Transverse colon (tissue), 4 donors: ENCODE data around the gene RSAD1. TPM values are rescaled to one million over a fixed set of nuclear protein-coding genes. Genes with fewer than 3 reads are reported as not detected.

Experiments
- DNase-seq: peaks from one replicate; pipeline ENCODE4 v3.0.0-alpha.2; 2019
- H3K27ac ChIP-seq, 4 donors: fragments of 200-600 bp; sonication (generic); 2 replicates each; pipeline ENCODE4 v1.5.1; 2016 to 2018; ENCODE audit warnings: inconsistent platforms in 4 of 4
- H3K27me3 ChIP-seq: fragments of 200-600 bp; sonication (generic); 2 replicates; pipeline ENCODE4 v1.5.1; 2017; ENCODE audit warnings: inconsistent platforms
- H3K36me3 ChIP-seq, 4 donors: fragments of 200-600 bp; sonication (generic); 2 replicates each; pipeline ENCODE4 v1.5.1; 2017 to 2019; ENCODE audit warnings: inconsistent platforms in 4 of 4
- H3K4me1 ChIP-seq, 4 donors: fragments of 200-600 bp; sonication (generic); 2 replicates each; pipeline ENCODE4 v1.5.1; 2017 to 2020; ENCODE audit warnings: inconsistent platforms in 4 of 4
- H3K4me3 ChIP-seq, 4 donors: fragments of 200-600 bp; sonication (generic); 1 replicate in 1 of 4; 2 replicates in 3 of 4; pipeline versions ENCODE4 v1.5.1 to v1.6.1; 2017 to 2019; ENCODE audit warnings: inconsistent platforms in 4 of 4
- H3K9me3 ChIP-seq, 2 donors: fragments of 200-600 bp; sonication (generic); 2 replicates each; pipeline ENCODE4 v1.5.1; 2017 to 2019; ENCODE audit warnings: inconsistent platforms in 2 of 2
- CTCF ChIP-seq, 5 experiments: fragments of 200-600 bp in 3 of 5; fragments of 450-650 bp in 2 of 5; sonication (generic) in 3 of 5; IDR thresholded peaks; 1 replicate in 2 of 5; 2 replicates in 3 of 5; pipeline ENCODE4 v1.5.1; 2016 to 2017; ENCODE audit warnings: antibody characterized with exemption in 5 of 5, inconsistent platforms in 3 of 5, mild to moderate bottlenecking in 2 of 5, moderate library complexity in 1 of 5
- EP300 ChIP-seq: sonication (generic); formaldehyde crosslinking; IDR thresholded peaks from one replicate; pipeline ENCODE4 v1.6.1; 2017; ENCODE audit warnings: antibody characterized with exemption, low read depth
- POLR2A ChIP-seq: fragments of 450-650 bp; IDR thresholded peaks from one replicate; pipeline ENCODE4 v1.6.1; 2016; ENCODE audit warnings: antibody characterized with exemption, mild to moderate bottlenecking, moderate library complexity
- POLR2AphosphoS5 ChIP-seq, 3 donors: sonication (generic); formaldehyde crosslinking; IDR thresholded peaks; one replicate each; pipeline ENCODE4 v1.6.1; 2016; ENCODE audit warnings: antibody characterized with exemption in 3 of 3
- WGBS, 2 donors: methylation state at CpG; one replicate each; pipeline ENCODE4 v1.1.5; 2018; ENCODE audit warnings: low coverage in 1 of 2; 5-methylcytosine and 5-hydroxymethylcytosine counted together
- in situ Hi-C, 4 donors: fragments of 200-750 bp; cut with MboI; loops; one replicate each; pipeline versions ENCODE4 v1.15.0 to v1.15.1; 2017; ENCODE audit warnings: low sequenced_read_pairs in 3 of 4, low pct_ligation_motif_present in 1 of 4, low pct_unique_long_range_greater_than_20kb in 1 of 4
- intact Hi-C: fragments of 100-400 bp; cut with DNase I; formaldehyde crosslinking; loops from one replicate; pipeline ENCODE4 v1.15.1; 2023; ENCODE audit warnings: low total_unique reads
- total RNA-seq, 4 donors: library from RNA; depleted of rRNA; stranded (reverse); fragments of >200 nt; gene quantifications; one replicate each; pipeline ENCODE4 v1.1.0, GENCODE V29; 2016

Gene RSAD1
- total RNA-seq, 4 donors from 2014 or later = 19.1 to 35.6 (median 28.2) TPM

- H3K27me3 ChIP-seq = no peaks in the 10 kb centered on the region
- H3K27ac ChIP-seq = peak overlapping the region in 3 of 4 donors; percentile 3 to 55 (median 30)
- in situ Hi-C loops = no loop called here
- WGBS, 2 donors = 67 to 70% methylated on average over 4 to 7 of the region's 7 CpGs
- H3K4me1 ChIP-seq = peaks cover 0 to 31% (median 13%) of the 10 kb centered on the region in 4 donors
- H3K4me3 ChIP-seq = no peak overlapping the region
- intact Hi-C loops = no loop called here
- no peaks in the 10 kb centered on the region for H3K9me3 ChIP-seq
- no peaks in the 10 kb centered on the region for H3K36me3 ChIP-seq
- TF ChIP-seq EP300 = no peak
- DNase-seq = no peak
Observed at GRCh38 chr17:50505591-50506130, 27.0 kb downstream of the RSAD1 start.

- H3K4me3 ChIP-seq = no peak overlapping the region
- 80 to 93% methylated on average over 3 to 7 of the region's 7 CpGs for WGBS, 2 donors
- DNase-seq = no peak
- H3K36me3 ChIP-seq = no peaks in the 10 kb centered on the region
- no peaks in the 10 kb centered on the region for H3K27me3 ChIP-seq
- peak overlapping the region in 1 of 4 donors; percentile 55 for H3K27ac ChIP-seq
- in situ Hi-C loops (no loop called here), intact Hi-C loops (no loop called here)
- H3K4me1 ChIP-seq = peaks cover 0 to 29% (median 13%) of the 10 kb centered on the region in 4 donors
- no peaks in the 10 kb centered on the region for H3K9me3 ChIP-seq
- TF ChIP-seq POLR2A (no peak), EP300 (no peak), CTCF (IDR thresholded peaks at IDR 0.05) (no peak), POLR2AphosphoS5 (IDR thresholded peaks at IDR 0.05) (no peak)
Observed at GRCh38 chr17:50506298-50506697, 27.6 kb downstream of the RSAD1 start.

DNA sequence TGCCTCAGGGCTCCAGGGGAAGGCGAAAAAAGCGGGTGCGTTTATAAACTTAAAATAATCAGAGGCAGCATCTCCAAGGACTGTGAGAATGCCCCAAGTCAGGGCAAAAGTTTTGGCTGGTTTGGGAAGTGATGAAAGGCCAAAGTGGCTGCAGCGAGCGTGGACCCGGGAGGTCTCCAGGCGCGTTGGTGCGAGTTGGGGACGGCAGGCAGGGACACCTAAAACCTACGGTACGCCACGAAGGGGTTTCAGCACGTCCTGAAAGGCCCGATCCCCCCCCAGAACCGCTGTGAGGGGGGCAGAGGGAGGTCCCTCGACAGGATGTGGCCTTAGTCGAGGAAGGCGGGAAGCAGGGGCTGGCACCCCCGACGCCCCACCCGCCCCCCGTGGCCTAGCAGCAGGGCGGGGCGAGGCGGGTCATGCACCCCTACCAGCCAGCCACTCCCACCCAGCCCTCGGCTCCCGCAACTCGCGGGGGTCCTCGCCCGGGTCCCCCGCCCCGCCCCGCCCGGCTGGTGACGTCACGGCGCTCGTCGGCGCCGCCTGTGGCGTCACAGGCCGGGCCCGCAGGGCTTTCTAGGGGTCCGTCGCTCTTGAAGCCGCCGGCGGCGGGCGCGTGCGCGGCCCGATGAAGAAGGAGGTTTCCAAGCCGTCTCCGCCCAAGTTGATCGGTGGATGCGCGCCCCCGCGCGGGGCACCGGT is 29.4 kb downstream of the RSAD1 start, which contains the start of gene MYCBPAP:
Gene MYCBPAP, plus strand, starts transcription at position 569 of the 702 bp plus-strand sequence. CDS start 236 bp downstream, outside the sequence.
- intact Hi-C loops (no loop called here), in situ Hi-C loops (no loop called here)
- Histone ChIP-seq H3K9me3 (no peaks in the 10 kb centered on the region), H3K27ac (peak within 1 kb of the TSS; percentile 65 to 85 (median 78)), H3K36me3 (no peaks in the 10 kb centered on the region), H3K4me1 (peaks cover 0 to 32% (median 15%) of the 10 kb centered on the region in 4 donors), H3K4me3 (peak within 1 kb of the TSS; percentile 45 to 85 (median 56)), H3K27me3 (no peaks in the 10 kb centered on the region)
- WGBS, 2 donors = 21 to 80% methylated on average over 2 to 50 of the region's 66 CpGs
- DNase-seq = peak; percentile 89
- peak; percentile 29 to 50 (median 33) for TF ChIP-seq POLR2AphosphoS5 (IDR thresholded peaks at IDR 0.05)
- TF ChIP-seq POLR2A = no peak
- TF ChIP-seq EP300 = no peak

- peak overlapping the region; percentile 65 to 85 (median 78) for H3K27ac ChIP-seq
- peak in 1 of 5 experiments; percentile 17 for TF ChIP-seq CTCF (IDR thresholded peaks at IDR 0.05)
- TF ChIP-seq POLR2A = no peak
- in situ Hi-C loops (no loop called here), intact Hi-C loops (no loop called here)
- no peaks in the 10 kb centered on the region for H3K27me3 ChIP-seq
- peak overlapping the region; percentile 45 to 85 (median 56) for H3K4me3 ChIP-seq
- WGBS, 2 donors = 30 to 42% methylated on average over 11 to 32 of the region's 32 CpGs
- DNase-seq = no peak
- no peaks in the 10 kb centered on the region for H3K36me3 ChIP-seq
- no peaks in the 10 kb centered on the region for H3K9me3 ChIP-seq
- H3K4me1 ChIP-seq = peaks cover 0 to 27% (median 15%) of the 10 kb centered on the region in 4 donors
Observed at GRCh38 chr17:50508573-50509460, 30.2 kb downstream of the RSAD1 start.

DNA sequence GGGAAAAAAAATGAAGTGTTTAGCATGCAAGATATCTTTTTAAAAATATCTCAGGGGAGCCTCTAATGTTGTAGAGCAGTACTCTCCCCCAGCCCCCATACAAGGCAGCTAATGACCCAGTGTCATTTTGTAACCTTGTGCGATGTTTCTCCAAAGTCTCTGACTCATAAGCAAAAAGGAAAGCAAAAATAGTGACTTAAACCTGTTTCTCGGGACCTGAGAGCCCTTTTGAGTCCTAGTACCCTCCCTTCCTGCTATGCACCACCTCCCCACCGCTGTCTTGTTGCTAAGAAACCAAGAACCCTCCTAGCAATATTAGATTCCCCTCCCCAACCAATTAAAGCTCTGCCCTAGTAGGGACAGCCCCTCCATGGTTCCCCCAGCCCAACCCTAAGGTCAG is 32.4 kb downstream of the RSAD1 start:
- WGBS, 2 donors = 50 to 54% methylated on average over 1 to 3 of the region's 3 CpGs
- no peak for TF ChIP-seq POLR2A
- TF ChIP-seq CTCF (IDR thresholded peaks at IDR 0.05) = no peak
- TF ChIP-seq POLR2AphosphoS5 (IDR thresholded peaks at IDR 0.05) = no peak
- TF ChIP-seq EP300 = no peak
- intact Hi-C loops = no loop called here
- no peak for DNase-seq
- H3K4me1 ChIP-seq = peaks cover 0 to 24% (median 15%) of the 10 kb centered on the region in 4 donors
- no peak overlapping the region for H3K4me3 ChIP-seq
- no peaks in the 10 kb centered on the region for H3K27me3 ChIP-seq
- H3K36me3 ChIP-seq = no peaks in the 10 kb centered on the region
- no peaks in the 10 kb centered on the region for H3K9me3 ChIP-seq
- in situ Hi-C loops = no loop called here
- no peak overlapping the region for H3K27ac ChIP-seq
